UCSD-AML1 (cell line): Measurements from ENCODE around the gene HJV.

Experiments
- DNase-seq: peaks from one replicate; lab custom pipeline; 2025; ENCODE audit not compliant: unreplicated experiment; lab: John Stamatoyannopoulos, UW

HJV gene

GRCh38 chr1:145994391-145995120 is 27.0 kb downstream of the HJV start:
- peak; percentile 18 for DNase-seq

DNA sequence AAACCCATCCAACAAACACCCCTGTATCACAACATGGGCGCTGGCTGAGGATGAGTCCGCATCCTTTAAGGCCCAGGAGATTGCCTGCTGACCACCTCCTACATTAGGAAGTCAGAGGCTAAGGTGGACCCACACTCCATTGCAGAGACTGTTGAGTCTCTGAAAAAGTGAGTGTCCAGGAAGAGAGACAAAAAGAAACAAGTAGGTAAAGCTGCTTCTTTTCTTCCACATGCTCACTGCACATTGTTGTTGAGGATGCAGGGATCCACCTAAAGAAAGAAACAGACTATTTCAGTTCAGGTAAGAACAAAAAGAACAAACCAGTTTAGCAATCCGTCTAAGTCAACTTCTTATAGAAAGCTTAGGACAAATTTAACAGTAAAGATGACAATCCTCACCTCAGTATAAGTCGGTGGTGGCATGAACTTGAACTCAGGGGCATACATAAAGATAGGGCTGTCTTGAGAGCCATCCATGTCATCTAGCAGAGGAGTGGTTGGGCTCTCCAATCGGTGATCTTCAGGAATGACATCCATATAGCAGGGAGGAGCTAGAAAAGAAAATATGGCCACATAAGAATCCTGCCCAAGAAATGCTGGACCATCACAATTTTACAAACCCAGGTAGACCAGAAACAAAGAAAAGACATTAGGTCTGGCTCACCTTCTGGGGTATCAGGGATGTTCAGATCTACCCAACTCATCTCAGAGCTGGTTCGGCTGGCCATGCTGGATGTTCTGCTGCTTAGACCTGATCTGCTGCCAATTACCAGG is 27.7 kb downstream of the HJV start:
- no peak for DNase-seq

GRCh38 chr1:145992958-145993617 is 28.4 kb downstream of the HJV start:
- no peak for DNase-seq

DNA sequence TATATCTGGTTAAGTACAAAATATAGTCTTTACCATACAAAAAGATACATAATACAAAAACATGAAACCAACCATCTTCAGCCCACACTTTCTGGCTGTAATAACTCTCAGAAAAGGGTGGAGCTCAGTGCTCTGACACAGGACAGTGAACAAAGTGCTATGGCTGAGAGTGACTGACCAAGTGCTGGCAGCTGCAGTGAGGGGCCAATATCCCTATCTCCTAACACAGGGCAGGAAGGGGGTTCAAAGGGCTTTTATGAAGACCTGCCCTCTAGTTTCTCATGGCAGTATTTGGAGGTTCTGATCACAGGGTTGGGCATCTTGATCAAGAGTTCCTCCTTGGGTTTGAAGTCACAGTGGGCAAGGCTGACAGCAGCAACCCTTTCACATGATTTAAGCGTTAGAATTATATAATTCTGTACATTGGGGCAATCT is 29.0 kb downstream of the HJV start:
- no peak for DNase-seq

- DNase-seq: peak; percentile 43
Measured at GRCh38 chr1:145991735-145992412, 29.7 kb downstream of the HJV start.

- peak; percentile 33 for DNase-seq
Measured at GRCh38 chr1:145990249-145990855, 31.2 kb downstream of the HJV start.

GRCh38 chr1:145988773-145989172 is 32.8 kb downstream of the HJV start:
- no peak for DNase-seq

GRCh38 chr1:145987926-145988325 is 33.6 kb downstream of the HJV start:
- DNase-seq: no peak

DNA sequence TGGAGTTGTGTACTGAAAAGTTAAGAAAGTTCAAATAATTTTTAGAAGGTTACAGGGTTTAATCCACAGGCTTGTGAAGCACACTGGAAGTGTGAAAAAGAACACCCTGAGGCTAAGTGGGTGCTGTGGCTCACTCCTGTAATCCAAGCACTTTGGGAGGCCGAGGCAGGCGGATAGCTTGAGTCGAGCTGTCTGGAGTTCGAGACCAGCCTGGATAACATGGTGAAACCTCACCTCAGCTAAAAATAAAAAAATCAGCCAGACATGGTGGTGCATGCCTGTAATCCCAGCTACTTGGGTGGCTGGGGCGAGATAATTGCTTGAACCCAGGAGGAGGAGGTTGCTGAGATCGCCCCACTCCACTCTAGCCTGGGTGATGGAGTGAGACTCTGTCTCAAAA is 35.0 kb downstream of the HJV start:
- no peak for DNase-seq

DNA sequence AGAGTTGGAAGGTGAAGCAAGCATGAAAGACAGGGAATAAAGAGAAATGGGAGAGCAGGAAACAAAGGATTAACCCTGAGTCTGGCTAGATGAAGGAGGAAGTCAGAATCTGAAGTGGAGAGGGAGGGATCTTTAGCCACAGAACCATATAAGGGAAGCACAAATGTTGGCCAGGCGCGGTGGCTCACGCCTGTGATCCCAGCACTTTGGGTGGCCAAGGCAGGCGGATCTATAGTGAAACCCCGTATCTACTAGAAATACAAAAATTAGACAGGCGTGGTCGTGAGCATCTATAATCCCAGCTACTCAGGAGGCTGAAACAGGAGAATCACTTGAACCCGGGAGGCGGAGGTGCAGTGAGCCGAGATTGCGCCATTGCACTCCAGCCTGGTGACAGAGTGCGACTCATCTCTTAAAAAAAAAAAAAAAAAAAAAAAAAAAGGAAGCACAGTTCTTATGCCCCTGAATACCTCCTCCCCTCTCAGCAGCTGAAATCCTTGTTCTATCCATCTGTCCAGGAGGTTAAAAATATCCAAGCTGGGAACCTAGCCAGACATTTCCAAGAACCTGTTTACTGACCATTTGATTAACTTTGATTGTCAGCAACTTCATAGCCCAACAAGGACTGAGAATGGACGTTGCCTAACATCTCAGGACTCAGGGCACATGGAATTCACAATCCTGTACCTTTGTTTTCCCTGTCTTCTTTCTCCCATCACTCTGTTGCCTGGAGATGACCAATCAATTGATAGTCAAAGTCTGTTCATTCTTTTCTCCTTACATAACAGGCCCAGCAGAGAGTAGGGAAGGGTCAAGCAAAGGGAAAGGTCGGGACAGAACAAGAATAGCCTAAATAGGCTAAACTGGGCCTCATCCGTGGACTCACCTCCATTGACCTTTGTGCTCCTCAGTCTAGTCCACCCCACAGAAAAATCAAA is 35.8 kb downstream of the HJV start:
- peak; percentile 46 for DNase-seq

- no peak for DNase-seq
Measured at GRCh38 chr1:145985129-145985501, 36.4 kb downstream of the HJV start.

GRCh38 chr1:145983960-145984830 is 37.3 kb downstream of the HJV start:
- no peak for DNase-seq

DNA sequence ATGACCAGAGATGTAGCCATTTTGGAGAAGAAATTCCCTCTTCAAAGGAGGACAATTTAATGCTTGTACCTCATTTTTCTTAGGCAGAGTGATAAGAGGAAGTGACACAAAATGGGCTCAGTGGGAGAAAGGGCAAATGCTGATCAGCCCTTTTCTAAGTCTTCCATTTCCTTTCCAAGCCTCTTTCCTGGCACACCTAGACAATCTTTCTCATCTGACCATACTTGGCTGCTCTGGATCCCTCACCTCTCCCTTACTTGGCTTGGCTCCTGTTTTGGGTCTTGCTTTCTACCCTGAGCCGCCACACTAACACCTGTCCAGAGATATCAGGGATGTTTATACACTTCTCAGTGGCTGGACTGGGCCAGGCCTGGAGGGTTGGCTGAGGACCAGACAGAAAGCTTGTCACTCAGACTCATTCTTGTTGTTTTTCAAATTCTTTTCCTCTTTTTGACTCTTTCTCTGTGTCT is 38.3 kb downstream of the HJV start:
- no peak for DNase-seq

DNA sequence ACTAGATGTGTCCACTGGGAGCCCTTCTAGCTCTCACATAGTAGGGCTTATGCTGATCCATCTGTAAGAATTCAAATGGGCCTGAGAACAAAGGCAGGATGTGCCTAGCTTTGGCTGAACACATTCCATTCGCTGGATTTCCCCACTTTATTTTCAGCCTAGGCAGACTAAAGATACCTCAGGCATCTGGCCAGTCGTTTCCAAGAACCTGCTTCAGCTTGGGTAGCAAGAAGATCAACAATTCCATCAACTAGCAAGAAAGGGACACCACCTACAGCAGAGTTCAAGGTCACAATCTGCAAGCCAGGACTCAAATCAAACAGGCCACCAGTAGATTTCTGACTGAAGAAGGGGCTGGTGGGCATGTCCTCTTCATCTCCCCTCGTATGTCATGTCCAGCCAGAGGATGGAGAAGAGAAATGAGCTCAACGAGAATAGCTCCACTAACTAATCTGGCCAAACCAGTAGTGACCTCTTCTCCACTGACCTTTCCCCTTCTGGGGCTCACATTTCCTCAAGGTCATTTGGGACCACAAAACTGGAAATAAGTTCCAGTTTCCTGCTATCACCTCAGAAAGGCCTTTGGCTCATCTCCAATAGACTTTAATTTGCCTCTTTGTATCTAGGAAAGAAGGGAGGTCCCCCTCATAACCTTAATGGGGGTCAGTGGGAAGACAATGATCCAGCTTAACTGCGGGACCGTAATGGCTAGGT is 39.4 kb downstream of the HJV start:
- DNase-seq: no peak

DNA sequence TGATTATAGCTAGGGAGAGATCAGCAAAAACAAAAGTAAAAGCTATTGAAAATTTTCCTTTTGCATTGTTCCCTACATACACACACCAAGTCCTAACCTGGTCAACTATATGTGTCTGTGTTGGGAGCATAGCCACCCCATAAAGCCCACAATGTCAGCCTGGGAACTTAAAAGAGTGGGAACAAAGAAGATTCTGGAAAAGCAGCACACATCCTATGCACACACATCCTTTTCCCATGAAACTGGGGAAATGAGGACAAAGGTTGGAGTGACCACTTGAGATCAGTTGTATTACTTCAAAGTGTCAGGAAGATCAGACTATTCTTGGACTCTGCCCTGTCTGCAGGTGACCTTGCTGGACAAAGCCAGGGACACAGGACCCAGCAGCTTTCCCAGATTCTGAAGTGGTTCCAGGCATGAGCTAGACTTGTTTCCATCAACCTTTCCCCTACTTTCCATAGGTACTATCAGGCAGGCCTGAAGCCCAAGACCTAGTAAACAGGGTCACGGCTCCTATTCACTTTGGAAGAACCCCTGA is 41.0 kb downstream of the HJV start:
- no peak for DNase-seq

DNA sequence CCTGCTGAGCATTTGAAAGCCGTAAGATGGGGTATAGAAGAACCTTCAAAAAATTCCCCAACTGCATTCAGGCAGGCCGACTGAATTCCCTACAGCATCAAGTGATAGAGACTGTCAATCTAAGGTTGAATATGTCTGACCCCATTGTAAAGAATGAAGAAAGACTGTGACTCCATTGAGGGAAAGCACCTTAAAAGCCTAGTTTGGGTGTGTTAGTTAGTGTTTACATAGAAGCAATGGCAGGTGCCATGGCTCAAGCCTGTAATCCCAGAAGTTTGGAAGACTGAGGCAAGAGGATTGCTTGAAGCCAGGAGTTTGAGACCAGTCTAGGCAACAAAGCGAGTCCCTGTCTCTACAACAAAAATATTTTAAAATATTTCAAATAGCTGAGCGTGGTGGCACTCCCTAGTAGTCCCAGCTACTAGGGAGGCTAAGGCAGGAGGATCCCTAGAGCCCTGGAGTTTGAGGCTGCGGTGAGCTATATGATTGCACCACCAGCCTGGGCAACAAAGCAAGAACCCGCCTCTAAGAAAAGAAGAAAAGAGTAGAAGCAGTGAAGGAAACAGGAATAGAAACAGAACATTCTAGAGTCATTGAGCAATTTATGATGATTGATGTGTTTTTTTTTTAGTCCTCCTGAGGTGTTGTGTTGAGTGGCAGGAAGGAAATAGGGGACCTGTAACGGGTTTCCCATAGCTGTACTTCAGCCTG is 41.6 kb downstream of the HJV start:
- DNase-seq: peak; percentile 40
